ENCODE measurements around the gene ALK.
"Not testable (repeated sequence)": the region's sequence is repeated elsewhere in the genome, so short reads cannot be mapped to it uniquely, and the experiment has no call there.

The ALK gene

DNA sequence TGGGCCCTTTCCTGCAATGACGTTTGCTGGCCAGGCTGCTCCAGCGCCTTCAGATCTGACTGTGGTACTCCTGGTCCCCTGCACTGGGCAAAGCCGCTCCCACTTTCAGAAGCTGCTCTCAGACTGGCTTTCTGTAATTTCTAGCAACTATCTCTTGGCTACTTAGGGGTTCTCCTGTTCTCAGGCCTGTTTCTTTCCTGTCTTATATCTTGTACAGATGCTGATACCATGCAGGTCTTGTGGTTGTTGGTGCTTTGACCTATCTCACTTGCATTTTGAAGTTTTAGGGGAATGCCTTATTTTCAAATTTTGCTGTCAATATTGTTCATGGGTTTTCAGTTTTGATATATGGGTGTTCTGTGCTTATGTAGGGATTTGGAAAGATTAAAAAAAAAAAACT lies 660.4 kb downstream of the ALK start:
- no peak for DNase-seq

DNA sequence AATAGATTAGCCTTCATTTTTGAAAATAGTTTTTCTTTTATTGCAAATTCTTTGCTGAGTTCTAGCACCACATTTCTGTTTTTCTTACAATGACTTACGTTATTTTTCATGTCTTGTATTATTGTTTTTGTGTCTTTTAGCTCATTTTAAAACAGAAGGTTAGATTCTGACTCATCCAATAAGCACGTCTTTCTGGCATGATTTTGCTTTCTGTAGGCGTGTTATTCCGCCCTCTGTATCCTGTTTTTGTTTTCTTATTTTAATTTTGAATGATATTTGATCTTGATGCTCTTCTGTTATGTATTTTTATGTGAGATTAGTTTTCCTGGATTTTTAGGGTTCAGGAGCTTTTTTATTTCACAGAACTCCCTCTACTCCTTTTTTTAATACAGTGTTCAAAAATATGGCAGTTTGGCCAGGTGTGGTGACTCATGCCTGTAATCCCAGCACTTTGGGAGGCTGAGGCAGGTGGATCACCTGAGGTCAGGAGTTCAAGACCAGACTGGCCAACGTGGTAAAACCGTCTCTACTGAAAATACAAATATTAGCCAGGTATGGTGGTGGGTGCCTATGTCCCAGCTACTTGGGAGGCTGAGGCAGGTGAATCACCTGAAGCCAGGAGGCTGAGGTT lies 661.1 kb downstream of the ALK start:
- DNase-seq = no peak

DNA sequence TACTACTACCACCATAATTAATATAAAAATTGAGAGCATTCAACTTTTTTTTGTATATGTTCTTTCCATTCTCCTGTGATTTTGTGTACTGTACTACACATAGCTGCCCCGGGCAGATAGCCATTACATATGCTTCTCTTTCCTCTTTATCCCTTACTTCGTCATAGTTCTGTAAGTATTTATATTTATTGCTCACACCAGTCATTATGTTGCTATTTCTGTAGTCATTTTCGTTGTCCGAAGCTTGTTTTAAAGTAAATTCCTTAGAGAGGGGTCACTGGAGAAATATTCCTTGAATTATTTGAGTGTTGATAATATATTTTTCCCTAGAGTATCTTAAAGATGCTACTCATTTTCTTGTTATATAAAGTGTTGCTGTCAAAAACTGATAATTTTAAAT lies 662.2 kb downstream of the ALK start:
- DNase-seq = no peak

DNA sequence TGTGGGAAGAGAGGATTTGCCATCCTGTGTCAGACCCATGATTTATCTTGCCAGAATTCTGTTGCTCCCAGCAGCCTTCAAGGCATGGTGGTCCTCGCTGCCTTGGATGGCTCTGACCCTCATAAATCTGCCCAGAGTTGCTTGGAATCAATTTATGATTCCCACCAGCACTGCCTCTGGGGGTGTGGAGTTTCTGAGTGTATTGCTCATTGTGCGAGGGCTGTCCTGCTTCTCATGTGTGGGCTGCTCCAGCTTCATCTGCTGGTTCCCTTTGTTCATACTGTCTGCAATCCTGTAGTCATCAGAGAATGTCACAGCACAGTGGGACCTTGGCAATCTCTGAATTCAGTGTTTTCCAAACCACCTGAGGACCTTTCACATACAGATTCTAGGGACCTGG lies 666.4 kb downstream of the ALK start:
- DNase-seq = no peak

DNA sequence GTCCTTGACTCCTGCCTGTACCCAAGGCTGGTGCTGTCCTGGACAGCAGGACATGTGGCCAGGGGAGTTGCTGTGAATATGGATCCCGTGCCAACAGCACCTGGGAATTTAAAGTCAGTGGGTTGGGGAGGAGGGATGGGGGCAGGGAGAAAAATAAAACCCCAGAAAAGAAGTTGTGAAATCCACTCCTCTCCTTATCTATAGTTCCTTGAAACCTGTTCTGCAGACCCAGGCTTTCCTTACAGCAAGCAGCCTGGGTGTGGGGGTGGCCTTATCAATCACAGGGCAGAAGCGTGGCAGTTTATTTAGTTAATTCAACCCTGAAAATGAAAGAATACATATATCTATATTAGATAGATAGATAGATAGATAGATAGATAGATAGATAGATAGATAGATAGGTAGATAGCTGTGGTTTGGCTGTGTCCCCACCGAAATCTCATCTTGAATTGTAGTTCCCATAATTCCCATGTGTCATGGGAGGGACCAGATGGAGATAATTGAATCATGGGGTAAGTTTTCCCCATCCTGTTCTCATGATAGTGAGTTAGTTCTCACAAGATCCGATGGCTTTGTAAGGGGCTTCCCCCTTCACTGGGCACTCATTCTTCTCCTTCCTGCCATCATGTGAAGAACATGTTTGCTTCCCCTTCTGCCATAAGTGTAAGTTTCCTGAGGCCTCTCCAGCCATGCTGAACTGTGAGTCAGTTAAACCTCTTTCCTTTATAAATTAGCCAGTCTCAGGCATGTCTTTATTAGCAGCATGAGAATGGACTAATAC lies 667.7 kb downstream of the ALK start:
- not testable (repeated sequence) for DNase-seq

DNA sequence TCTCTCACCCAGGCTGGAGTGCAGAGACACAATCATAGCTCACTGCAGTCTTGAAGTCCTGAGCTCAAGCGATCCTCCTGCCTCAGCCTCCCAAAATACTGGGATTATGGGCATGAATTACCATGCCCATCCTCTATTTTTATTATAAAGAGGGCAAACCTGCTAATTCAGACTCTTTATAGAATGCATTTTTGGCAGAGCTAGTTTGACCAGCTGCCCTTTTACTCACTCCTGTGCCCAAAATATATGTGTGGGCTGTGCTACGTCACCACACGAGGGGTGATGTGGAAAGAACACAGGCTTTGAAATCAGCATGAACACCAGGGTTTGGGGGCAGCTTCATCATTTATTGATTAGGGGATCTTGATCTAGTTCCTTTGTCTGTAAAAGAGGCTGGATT lies 668.4 kb downstream of the ALK start:
- DNase-seq = no peak

DNA sequence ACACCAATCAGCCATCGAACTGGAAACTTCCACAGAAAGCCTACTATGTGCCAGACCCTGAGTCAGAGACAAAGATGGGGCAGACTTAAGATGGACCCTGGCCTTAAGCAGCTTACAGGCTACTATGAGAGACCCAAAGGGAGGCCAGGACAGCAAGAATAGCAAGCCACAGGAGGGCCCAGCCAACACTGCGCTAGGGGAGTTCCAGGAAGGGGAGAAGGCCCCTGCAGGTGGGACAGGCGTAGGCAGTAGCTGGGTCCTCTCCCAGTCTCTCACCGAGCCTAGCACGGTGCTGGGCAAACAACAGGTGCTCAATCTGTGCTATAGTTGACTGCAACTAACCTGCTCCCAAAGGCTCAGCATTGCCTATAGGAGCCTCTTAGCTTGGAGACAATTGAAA lies 670.0 kb downstream of the ALK start:
- no peak for DNase-seq

DNA sequence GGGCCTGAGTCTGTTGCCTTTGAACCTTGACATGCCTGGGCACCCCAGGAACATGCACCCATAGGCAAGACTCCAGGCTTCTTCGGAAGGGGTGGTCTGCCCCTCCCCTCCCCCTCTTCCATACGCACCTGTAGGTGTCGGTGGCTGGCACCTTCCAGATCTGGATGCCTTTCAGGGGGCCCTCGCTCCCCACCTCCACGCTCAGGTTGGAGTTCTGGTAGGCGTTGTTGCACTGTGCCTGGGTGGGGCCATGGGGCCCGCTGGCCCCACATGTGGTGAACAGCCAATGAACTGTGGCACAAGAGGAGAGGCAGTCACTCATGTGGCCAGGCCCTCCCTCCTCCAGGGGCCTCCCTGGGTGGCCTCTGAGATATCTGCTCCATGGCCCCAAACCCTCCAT lies 670.4 kb downstream of the ALK start:
- DNase-seq = no peak

DNA sequence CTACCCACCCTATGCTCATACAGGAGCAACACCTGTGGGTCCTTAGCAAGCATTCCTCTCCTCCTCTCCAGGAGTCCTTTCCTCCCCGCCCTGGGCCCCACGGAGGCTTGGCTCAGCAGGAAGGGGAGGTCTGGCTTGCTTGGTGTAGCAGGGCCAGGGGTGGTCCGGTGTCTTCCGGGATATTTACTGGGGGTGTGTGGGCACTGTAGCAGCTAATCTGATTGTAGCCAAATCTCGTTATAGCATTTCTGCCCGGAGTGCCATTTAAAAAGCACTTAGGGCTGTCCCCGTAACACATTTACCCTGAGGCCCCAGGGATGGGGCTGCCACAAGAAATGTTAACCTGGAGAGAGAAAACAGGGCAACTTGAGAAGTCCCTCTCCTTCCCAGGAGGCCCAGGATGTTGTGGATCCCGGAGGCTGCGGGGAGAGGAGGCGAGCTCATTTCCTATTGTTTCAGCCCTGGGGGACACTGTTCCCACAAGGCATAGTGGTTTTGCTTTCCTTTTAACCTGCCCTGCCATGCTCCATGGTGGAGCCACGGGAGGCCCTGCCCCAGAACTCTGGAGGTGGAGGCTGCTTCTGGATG lies 671.6 kb downstream of the ALK start:
- DNase-seq = no peak

DNA sequence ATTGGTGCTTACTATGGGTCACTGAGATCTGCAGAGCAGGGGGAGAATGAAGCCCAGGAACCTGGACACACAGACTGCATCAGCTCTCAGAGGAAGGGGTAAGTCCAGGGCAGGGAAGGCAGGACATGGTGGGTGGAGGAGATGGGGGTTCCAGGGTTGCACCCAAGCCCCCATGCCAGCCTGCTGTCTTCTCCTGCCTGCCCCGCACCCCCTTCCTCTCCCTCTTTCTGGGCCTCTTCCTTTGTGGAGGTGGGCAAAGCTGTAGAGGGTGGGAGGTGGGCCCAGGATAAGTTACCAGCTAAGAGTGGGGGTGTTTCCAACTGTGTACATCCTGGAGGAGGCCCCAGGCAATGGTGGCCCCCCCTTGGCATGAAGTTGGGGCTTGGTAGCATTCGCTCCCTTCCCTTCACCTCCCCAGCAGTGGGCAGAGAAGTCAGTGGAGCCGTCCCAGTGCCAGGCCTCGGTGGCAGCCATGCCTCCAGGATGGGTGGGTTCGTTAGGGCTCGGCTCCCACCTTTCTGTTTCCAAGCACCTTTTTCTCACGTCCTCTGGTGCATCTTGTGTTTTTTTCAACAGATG lies 674.0 kb downstream of the ALK start:
- DNase-seq = no peak

DNA sequence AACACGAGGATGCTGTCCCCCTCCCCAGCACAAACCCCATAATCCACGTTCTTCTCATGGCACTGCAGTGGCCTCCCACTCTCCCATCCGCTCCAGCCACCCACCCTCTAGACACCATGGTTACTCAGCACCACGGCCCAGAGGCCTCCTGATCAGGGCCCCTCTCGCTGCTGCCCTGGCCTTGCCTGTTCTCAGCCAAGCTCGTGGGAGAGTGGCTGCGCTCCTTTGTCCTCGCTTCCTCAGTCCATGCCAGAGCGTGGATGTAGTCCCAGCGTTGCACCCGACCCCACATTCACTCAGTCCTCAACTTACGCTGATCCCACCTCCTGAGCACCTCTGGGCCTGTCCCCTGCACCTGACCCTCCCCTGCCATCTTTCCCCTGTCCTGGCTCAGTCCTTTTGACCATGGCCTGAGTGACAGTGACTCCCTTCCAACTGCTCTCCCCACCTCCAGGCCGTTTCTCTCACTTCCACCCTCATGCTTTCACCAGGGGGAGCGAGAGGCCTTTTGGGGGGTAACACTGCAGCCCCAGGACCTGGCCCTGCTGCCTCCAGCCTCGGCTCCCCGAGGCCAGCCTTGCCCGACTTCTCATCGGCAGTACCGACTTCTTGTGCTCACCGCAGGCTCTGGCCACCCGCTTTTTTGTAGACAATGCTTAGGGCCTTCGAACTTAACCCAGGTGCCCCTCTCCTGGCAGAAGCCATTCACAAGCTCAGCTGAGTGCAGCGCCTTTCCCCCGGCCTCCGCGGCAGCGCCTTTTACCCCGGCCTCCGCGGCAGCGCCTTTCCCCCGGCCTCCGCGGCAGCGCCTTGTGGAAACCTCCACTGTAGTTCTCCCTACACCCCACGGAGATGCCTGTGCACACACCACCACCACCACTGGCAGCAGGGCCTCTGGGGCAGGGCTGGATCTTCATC lies 674.7 kb downstream of the ALK start:
- no peak for DNase-seq

DNA sequence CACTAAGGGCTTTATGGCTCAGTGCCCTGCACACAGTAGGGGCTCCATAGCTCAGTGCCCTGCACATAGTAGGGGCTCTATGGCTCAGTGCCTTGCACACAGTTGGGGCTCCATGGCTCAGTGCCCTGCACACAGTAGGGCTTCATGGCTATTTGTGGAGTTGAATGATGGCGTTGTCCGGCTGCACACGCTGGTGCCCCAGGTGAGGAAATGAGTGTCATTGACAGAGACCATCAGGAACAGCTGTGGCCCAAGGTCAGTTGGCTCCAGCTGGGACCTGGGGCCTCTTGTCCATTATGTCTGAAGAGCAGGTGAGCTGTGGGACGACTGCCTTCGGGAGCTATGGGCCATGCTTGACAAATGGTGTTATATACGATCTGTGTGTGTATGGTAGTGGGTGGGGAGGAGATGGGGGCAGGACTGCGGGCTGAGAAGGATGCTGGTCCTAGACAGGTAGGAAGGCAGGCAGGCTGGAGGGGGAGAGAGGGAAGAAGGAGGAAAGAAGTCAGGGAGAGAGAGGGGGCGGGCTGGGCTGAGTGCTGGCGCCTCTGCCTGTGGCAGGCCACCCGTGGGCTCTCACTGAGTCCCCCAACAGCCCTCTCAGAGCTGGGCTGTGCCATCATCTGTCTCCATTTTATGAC lies 675.5 kb downstream of the ALK start:
- DNase-seq = no peak

DNA sequence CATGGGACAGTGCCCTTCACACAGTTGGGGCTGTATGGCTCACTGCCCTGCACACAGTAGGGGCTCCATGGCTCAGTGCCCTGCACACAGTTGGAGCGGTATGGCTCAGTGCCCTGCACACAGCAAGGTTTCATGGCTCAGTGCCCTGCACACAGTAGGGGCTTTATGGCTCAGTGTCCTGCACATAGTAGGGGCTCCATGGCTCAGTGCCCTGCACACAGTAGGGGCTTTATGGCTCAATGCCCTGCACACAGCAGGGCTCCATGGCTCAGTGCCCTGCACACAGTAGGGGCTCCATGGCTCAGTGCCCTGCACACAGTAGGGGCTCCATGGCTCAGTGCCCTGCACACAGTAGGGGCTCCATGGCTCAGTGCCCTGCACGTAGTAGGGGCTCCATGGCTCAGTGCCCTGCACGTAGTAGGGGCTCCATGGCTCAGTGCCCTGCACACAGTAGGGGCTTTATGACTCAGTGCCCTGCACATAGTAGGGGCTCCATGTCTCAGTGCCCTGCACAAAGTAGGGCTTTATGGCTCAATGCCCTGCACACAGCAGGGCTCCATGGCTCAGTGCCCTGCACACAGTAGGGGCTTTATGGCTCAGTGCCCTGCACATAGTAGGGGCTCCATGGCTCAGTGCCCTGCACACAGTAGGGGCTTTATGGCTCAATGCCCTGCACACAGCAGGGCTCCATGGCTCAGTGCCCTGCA lies 676.2 kb downstream of the ALK start:
- DNase-seq = not testable (repeated sequence)

DNA sequence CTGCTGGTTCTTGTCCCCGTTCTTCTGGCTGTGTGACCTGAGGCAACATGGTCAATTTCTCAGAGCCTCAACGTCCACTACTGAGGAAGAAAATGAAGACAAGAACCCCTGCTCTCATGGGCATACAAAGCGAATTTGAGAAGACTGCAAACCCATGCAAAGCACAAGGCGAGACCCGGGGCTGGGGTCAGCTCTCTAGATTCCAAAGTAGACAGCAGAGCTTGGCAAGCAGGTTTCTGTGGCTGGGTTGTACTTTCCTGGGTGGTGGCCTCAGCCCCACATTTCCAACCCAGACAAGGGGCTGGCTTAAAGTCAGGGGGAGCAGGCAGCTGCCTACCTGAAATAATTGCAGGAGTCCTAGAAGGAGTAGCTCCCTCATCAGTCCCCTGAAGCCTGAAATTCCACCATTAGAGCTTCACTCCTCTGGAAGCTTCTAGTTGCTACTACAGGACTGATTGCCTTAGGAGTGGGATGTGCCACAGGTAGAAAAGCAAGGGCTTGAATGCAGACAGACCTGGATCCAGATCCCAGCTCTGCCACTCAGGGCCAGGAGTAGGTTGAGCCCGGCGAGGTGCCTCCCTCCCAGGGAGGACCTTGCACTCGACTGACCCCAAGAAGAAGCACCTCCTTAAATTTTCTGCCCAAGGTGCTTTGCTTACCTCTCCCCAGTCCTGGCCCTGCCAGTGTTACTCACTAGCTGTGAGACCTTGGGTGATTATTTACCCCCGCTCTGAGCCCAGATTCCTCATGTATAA lies 678.6 kb downstream of the ALK start:
- DNase-seq = no peak

DNA sequence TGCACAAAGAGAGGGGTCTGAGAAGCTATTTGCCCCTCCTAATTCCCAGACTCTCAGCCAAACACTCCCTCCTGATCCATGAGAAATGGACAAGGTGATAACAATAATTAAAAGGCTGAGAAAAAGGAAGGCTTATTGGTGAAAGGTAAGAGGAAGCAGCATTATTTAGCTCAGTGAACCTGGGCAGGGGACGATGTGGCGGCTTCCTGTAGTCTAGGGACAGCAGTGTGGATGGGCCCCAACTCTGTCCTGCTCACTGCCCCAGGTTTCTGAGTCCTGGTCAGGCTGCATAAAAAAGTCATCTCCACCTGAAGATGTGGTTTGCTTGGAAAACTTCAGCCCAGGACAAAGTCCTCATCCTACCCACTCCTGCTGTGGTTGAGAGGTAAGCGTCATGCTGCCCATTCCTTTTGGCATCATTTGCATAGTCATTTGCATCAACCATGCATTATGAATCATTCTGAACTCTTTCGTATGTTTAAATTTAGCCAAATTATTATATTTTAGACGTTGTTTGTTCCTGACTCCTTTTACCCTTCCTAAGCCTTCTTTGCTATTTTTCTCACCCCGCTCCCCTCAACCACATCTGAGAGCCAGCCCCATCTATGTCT lies 679.3 kb downstream of the ALK start:
- no peak for DNase-seq

DNA sequence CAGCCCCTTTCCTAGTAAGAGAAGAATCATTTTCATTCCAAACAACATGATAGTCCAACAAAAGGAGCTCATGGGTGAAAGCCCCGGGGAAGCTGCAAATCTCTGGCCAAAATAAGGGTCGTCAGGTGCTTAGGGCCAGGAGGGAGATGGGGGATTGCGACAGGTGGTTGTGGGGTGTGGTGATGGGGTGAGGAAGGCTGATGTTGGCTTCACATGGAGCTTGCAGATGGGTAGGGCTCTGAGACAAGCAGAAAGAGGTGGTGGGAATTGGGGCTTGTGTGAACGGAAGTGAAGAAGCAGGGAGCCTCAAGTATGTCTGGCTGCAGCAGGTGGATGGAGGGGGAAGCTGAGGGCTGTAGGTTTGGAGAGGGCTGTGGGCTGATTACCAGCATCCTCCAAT lies 680.0 kb downstream of the ALK start:
- DNase-seq = no peak

DNA sequence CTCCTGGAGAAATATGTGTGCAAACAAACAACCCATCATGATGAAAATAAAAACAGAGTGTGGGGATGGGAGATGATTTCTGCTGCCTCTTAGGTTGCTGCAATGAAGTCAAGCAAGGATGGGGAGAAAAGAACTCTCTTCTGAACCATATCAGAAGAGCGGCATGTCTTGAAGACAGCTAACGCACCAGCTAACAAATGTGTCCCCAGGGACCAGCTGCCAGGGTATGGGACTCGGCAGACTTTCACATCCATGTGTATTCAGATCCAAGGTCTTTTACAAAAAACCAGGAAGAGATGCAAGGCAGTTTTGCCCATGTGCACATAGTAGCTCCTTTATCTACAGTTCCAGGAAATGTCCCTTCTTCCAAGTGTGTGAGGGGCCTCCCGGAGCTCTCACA lies 680.8 kb downstream of the ALK start:
- DNase-seq = no peak

DNA sequence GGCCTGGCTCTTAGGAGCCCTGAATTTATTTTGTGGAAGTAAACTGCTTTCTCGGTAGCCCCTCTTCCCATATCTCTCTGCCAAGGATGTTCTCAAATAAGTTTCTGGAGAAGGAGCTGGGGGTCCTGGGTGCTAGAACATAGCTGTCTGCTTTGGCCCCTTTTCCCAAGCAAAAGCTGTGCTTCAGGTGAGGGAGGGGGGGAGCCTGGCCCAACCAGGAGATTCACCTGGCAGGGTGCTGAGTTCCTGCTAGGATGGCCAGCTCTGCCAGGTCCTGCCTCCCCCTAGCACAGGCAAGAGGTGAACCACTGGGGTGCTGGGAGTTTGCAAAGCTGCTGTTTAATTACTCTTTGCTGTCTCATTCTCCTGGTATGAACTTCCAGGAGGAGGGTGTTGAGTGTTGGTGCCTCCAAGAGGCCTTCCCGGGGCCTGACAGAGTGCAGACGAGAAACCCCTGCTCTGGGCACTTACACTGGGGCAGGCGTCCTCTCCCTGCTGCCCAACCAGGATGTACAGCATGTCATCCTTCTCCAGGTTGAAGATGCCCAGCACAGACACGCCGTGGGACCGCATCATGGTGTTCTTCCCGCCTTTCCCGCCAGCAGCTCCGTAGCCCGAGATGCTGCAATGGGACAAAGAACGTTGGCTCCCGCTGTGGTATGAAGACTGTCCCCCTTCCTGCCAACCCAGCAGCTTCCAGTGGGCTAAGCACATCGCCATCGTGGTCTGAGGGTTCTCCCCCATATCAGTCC lies 682.0 kb downstream of the ALK start:
- no peak for DNase-seq

DNA sequence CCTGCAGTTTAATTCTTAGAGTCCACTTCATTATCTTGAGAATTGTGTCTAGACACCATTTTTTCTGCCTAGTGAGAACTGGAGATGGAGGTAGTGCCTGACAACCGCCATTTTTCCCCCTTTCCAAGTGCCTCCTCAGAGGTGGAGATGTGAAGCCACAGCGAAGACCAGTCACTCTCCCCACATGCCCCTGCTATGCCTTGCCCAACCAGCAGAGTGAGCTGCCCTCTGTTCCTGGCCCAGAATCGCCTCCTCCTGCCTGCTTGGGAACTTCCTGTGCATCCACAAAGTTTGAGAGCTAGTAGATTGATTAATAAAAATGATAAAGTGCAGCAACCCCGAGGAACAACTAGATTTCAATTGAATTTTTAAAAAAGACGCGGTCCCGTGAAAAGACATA lies 682.9 kb downstream of the ALK start:
- DNase-seq = peak; percentile 24

DNA sequence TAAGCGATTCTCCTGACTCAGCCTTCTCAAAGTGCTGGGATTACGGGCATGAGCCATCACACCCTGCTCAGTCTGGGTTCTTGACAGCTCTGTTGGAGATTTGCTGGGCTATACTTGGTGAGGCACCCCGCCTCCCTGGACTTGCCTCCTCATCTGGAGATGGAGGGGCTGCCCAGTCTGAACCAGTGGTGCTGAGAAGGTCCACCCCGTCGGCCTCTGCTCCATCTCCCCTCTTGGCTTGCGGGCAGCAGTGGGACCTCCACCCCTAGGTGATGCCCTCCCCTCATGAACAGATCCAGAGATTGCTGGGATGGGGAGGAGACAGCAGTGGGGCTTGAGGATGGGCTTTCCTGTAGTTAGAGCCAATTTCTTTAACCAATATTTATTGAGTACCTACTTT lies 685.3 kb downstream of the ALK start:
- no peak for DNase-seq
